GM12874 (cell line): ENCODE data around the gene SHROOM2.
A peak's percentile ranks its signal among the peaks of the same experiment; 100 is the strongest.

Source experiments
- TF ChIP-seq, protein P1 (sequence below): IDR thresholded peaks from 2 replicates; pipeline ENCODE4 v1.5.1; 2011; ENCODE audit warnings: low read depth, mild to moderate bottlenecking, control low read depth, low read length, moderate library complexity; ENCODE audit not compliant: insufficient read depth

Gene SHROOM2

DNA sequence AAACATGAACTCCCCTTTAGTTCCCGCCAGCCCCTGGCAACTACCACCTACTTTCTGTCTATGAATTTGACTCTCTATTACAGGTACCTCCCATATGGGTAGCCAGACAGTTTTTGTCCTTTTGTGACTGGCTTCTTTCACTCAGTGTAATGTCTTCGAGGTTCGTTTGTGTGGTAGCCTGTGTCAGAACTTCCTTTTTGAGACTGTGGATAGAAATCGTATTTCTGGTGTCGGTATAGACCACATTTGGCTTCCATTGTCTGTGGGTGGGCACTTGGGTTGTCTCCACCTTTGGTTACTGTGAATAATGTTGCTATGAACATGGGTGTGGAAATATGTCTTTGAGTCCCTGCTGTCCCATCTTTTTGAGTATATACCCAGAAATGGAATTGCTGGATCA is 175.5 kb downstream of the SHROOM2 start:
- TF ChIP-seq, protein P1, sequence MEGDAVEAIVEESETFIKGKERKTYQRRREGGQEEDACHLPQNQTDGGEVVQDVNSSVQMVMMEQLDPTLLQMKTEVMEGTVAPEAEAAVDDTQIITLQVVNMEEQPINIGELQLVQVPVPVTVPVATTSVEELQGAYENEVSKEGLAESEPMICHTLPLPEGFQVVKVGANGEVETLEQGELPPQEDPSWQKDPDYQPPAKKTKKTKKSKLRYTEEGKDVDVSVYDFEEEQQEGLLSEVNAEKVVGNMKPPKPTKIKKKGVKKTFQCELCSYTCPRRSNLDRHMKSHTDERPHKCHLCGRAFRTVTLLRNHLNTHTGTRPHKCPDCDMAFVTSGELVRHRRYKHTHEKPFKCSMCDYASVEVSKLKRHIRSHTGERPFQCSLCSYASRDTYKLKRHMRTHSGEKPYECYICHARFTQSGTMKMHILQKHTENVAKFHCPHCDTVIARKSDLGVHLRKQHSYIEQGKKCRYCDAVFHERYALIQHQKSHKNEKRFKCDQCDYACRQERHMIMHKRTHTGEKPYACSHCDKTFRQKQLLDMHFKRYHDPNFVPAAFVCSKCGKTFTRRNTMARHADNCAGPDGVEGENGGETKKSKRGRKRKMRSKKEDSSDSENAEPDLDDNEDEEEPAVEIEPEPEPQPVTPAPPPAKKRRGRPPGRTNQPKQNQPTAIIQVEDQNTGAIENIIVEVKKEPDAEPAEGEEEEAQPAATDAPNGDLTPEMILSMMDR, result no peak

DNA sequence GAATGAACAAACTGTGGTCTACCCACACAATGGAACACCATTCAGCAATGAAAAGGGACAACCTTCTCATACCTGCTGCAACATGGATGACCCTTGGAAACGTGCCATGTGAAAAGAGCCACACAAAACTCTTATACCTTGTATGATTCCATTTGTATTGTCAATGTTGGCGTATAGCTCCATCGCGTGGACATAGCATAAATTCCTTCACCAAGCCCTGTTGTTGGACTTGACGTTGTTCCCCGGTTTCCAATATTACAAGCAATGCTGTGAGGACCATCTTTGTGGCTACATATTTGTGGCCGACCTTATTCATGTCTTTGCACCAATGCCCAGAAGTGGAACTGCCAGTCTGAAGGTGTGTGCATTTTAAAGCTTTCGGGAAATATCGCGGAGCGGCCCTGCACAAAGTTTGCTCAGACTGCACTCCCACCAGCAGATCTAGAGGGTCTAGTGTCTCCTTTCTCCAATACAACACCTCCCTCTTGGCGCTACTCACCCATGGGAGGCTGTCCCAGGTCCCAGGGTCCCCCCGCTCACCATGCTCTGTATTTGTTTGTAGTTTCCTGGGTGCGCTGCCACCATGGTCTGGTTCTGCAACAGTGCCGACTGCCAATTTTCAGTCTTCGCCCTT is 180.7 kb downstream of the SHROOM2 start, which contains the start of gene CLDN34:
CLDN34 (plus strand) TSS at position 584 of the 634 bp plus-strand sequence; CDS start at position 584, 0 bp downstream.
- TF ChIP-seq, protein P1, result no peak

DNA sequence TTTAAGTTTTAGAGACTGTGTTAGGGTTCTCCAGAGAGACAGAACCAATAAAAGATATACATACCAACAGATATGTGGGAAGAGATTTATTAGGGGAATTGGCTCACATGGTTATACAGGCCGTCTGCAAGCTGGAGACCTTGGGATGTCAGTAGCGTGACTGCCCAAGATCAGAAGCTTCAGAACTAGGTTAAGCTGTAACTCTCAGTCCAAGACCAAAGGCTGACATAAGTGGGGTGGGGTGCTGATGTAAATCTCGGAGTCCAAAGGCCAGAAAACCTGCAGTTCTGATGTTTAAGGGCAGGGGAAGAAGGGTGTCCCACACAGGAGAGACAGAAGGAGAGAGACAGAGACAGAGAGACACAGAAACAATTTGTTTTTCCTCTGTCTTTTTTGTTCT is 191.4 kb downstream of the SHROOM2 start:
- TF ChIP-seq, protein P1, result no peak

DNA sequence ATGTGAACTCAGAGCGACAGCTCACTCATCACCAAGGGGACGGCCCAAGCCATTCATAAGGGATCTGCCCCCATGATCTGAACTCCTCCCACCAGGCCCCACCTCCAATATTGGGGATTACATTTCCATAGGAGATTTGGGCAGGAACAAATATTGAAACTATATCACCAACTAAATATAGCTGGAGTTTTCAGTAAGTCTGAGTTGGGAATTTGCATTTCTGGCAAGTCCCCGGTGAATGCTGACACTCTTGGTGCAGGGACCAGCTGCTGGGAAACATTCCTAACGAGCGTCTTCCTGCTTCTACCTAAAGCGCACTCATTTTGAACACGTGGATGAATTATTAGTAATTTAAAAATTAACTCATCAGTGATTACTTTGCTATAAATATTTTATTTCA is 194.2 kb downstream of the SHROOM2 start:
- TF ChIP-seq, protein P1, result no peak

DNA sequence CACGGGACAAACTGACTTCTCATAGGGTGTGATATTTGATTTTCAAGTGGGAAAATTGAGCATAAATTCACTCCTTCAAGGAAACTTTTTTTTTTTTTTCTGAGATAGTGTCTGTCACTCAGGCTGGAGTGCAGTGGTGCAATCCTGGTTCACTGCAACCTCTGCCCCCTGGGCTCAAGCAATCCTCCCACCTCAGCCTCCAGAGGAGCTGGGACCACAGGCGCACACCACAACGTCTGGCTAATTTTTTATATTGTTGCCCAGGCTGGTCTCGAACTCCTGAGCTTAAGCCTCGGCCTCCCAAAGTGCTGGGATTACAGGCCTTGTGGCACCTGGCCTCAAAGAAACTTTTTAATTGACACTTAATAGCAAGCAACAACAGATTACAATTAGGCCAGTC is 194.7 kb downstream of the SHROOM2 start:
- TF ChIP-seq, protein P1, result no peak

DNA sequence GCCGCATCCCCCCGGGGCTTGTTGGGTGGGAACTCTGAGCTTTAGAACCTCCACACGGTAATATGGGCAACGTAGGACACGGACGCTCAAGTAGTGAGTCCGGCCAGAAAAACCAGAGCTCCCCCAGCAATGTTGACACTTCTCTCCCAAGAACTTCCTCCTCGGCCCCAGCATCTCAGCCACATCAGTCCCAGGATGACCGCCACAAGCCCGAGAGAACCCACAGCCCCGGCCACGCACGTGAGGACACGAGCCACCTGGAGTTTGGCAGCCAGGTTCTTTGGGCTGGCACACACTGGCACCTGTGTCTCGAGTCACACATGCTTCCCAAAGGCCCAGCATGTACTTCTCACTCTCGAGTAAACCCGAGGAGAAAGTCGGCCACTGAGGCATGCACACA is 197.2 kb downstream of the SHROOM2 start:
- TF ChIP-seq, protein P1, result no peak

DNA sequence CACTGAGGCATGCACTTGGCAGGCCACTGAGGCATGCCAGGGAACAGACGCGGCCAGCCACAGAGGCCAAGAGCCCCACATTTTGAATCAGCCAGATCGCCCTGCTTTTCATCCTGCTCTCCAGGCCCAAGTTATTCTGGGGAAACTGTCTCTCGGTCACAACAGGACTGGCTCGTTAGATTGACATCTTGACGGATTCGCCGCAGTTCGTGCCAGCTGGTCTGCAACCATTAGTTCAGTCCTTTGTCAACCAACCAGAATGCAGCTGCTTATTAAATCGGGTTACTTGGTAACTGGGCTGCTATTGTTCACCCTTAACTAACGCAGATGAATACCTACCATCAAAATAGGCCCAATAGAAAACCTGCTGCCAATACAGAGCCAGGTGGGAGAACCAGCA is 197.6 kb downstream of the SHROOM2 start:
- TF ChIP-seq, protein P1, result no peak

DNA sequence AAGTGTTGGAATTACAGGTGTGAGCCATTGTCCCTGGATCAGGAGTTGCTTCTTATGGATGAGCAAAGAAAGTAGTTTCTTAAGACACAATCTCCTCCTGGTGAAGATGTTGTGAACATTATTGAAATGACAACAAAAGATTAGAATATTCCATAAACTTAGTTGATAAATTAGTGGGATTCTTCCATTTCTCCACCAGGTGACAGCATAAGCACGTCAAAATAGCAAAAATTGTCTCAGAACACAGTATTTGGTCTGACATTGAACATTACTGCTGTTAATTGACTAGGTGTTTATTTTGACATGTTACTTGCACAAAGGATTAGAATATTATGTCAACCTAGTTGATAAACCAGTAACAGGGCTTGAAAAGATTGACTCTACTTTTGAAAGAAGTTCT is 202.5 kb downstream of the SHROOM2 start:
- TF ChIP-seq, protein P1, result peak; percentile 31; the same call in 1 of the 2 replicates
